Activated CD8-positive, alpha-beta memory T cell treated with anti-CD3 and anti-CD28 coated beads for 4 hours (primary cell): ENCODE results near the gene ERAL1.
"Not testable (repeated sequence)": the region's sequence is repeated elsewhere in the genome, so short reads cannot be mapped to it uniquely, and the experiment has no call there.

Experiments used
- DNase-seq, 2 donors: peaks; one replicate each; pipeline ENCODE4 v3.0.0-alpha.2; 2020; ENCODE audit warnings: low read depth in 2 of 2

The ERAL1 gene

GRCh38 chr17:28853295-28853694 lies 1.5 kb upstream of the ERAL1 start:
- no peak for DNase-seq

- DNase-seq: no peak
Observed at GRCh38 chr17:28855336-28855679, 492 bp downstream of the ERAL1 start.

- DNase-seq: no peak
Observed at GRCh38 chr17:28856028-28856574, 1.3 kb downstream of the ERAL1 start.

DNA sequence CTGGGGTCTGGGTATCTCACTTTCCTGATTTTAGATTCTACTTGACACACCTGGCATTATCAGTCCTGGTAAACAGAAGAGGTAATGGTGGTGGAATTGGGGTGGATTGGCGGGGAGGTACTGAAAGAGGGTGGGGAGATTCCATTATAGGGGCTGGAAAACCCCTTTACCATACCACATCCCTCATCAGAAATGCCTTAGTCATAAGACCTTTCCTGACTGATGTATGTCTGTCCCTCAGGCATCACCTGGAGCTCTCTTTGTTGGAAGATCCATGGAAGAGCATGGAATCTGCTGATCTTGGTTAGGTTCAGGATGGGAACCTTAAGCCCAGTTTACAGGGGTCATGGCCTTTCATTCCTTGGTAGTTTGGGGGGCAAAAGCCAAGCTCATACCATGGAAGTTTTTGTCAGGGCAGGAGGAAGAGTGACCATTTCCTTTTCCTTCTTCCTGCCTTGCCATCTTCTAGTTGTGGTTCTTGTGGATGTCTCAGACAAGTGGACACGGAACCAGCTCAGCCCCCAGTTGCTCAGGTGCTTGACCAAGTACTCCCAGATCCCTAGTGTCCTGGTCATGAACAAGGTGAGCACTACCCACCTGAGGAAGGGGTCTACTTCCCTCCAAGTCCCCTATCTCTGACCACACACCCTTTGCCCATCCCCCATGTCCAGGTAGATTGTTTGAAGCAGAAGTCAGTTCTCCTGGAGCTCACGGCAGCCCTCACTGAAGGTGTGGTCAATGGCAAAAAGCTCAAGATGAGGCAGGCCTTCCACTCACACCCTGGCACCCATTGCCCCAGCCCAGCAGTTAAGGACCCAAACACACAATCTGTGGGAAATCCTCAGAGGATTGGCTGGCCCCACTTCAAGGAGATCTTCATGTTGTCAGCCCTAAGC lies 3.3 kb downstream of the ERAL1 start:
- no peak for DNase-seq

- no peak for DNase-seq
Observed at GRCh38 chr17:28858801-28859355, 4.1 kb downstream of the ERAL1 start.

DNA sequence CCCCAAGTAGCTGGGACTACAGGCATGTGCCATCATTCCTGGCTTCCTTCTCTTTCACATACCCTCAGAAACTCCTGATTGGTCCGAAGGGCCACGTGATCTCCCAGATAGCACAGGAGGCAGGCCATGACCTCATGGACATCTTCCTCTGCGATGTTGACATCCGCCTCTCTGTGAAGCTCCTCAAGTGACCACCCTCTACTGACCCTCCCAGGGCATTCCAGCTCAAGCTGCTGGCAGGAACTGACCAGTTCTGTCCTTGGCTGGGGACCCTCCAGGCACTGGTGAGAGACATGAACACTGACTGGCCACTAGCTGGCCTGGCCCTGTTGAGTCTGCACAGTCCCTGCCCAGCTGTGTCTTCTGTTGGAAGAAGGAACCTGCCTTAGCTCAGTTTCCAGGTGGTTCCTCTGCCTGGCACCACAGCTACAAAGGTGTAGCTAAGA lies 5.6 kb downstream of the ERAL1 start:
- DNase-seq: no peak

DNA sequence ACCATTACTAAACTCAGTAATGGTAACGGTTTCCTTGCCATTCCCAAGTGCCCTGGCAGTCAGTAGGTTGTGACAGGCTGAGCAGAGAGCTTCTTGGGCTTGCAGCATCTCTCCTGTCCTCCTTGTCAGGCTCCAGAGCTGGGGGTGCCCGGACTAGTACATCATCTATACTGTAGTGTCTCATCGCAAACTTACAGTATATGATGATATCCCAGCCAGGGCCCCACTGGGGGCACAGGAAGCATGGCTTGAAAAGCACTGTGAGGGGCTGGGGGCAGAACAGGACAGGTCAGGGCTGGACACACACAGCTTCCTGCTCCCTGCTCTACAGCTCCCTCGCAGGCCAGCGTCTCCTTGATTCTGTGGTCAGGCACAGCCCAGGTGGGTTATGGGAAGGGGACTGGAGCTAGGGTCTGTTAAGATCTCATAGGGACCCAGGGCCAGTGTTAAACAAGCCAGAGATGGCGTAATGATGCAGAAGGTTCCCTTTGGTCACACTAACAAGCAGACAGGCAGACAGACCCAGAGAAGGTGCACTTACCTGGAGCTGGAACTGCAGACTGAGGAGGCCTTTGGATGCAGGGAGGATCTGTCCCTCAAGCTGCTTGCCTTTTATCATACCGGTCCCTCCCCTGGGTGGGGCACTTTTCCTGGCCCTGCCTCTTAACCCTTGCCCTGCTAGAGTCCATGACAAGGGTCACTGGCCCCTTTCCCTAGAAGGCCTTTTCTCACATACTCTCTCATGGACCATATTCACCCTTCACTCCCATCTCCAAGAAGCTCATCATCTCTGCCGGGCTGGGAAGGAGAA lies 6.8 kb downstream of the ERAL1 start:
- DNase-seq: no peak

DNA sequence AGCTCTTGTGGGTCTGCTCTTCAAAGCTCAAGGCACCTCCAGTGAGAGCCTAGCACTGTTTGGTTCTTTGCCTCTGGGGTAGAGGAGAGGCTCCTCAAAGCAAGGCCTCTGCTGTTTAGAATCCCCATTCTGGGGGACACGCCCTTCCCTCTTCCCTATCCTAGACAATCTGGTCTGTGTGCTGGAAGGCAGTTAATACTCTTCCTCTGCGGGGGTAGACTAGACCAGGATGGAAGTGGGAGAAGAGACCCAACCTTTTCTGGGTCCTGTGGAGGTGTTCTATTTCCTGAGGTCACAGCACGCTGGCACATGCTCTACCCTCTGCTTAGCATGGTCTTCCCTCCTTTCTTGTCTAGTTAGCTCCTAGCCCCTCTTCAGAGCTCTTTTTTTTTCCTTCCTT lies 7.7 kb downstream of the ERAL1 start:
- DNase-seq: no peak

- no peak for DNase-seq
Observed at GRCh38 chr17:28863953-28864352, 9.1 kb downstream of the ERAL1 start.

GRCh38 chr17:28864991-28865849 lies 10.4 kb downstream of the ERAL1 start:
- DNase-seq: no peak

GRCh38 chr17:28865946-28866752 lies 11.3 kb downstream of the ERAL1 start:
- DNase-seq: no peak

GRCh38 chr17:28867276-28867675 lies 12.5 kb downstream of the ERAL1 start:
- DNase-seq: no peak

- DNase-seq: no peak
Observed at GRCh38 chr17:28871056-28871579, 16.3 kb downstream of the ERAL1 start.

- no peak for DNase-seq
Observed at GRCh38 chr17:28873839-28874238, 19.0 kb downstream of the ERAL1 start.

DNA sequence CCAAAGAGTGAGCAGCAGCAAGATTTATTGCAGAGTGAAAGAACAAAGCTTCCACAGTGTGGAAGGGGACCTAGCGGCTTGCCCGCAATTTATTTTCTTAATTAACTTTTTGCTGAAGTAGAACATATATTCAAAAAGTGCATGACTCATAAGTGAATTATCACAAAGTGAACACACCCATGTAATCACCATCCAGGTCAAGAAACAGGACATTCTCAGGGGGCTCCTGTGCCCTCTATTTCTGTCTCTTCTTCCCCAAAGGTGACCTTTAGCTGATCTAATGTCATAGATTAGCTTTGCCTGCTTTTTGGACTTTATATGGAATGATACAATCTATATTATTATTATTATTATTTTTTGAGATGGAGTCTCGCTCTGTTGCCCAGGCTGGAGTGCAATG lies 19.9 kb downstream of the ERAL1 start:
- no peak for DNase-seq

- DNase-seq: no peak
Observed at GRCh38 chr17:28875848-28876550, 21.2 kb downstream of the ERAL1 start.

DNA sequence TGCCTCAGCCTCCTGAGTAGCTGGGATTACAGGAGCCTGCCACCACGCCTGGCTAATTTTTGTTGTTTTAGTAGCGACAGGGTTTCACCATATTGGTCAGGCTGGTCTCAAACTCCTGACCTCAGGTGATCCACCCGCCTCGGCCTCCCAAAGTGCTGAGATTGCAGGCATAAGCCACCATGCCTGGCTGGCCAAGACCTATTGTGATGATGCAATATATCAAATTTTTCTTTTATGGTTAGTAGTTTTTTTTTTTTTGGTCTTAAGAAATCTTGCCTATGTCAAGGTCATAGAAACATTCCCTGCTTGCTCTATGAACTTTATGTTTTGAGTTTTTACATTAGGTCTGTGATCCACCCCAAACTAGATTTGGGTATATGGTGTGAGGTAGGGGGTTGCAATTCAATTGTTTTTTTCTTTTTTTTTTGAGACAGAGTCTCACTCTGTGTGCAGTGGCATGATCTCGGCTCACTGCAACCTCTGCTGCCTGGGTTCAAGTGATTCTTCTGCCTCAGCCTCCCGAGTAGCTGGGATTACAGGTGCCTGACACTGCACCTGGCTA lies 22.4 kb downstream of the ERAL1 start:
- DNase-seq: not testable (repeated sequence)

- no peak for DNase-seq
Observed at GRCh38 chr17:28878158-28878910, 23.5 kb downstream of the ERAL1 start.

- no peak for DNase-seq
Observed at GRCh38 chr17:28878981-28879380, 24.2 kb downstream of the ERAL1 start.
